HG03521 (cell line): ENCODE results near the gene ADGRL1.
A peak's percentile ranks its signal among the peaks of the same experiment; 100 is the strongest.

ENCODE experiments used
- ATAC-seq: cut with Tn5 transposase; IDR thresholded peaks from one replicate; pipeline ENCODE4 v1.9.1; 2021; ENCODE audit warnings: mild to moderate bottlenecking, moderate library complexity; ENCODE audit not compliant: unreplicated experiment

Gene ADGRL1

DNA sequence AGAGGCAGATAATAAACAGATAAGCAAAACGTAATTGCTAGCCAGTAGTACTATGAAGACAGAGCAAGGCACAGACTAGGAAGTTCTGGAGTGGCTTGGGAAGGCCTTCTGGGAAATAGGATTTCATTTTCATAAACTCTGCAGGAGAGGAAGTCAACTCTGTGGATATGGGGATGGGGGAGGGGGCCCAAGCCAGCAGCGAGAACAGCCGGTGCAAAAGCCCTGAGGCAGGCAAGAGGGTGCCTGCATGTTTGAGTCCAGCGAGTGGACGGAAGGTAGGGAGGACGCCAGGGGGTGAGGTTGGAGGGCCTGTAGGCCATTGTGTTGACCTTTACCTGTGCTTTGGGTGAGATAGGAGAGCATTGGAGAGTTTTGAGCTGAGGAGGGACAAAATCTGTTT is 60.6 kb downstream of the ADGRL1 start:
- no peak for ATAC-seq

- no peak for ATAC-seq
Observed at GRCh38 chr19:14142262-14143190, 63.4 kb downstream of the ADGRL1 start.

- no peak for ATAC-seq
Observed at GRCh38 chr19:14141041-14141440, 64.9 kb downstream of the ADGRL1 start.

GRCh38 chr19:14139944-14140343 is 66.0 kb downstream of the ADGRL1 start:
- no peak for ATAC-seq

DNA sequence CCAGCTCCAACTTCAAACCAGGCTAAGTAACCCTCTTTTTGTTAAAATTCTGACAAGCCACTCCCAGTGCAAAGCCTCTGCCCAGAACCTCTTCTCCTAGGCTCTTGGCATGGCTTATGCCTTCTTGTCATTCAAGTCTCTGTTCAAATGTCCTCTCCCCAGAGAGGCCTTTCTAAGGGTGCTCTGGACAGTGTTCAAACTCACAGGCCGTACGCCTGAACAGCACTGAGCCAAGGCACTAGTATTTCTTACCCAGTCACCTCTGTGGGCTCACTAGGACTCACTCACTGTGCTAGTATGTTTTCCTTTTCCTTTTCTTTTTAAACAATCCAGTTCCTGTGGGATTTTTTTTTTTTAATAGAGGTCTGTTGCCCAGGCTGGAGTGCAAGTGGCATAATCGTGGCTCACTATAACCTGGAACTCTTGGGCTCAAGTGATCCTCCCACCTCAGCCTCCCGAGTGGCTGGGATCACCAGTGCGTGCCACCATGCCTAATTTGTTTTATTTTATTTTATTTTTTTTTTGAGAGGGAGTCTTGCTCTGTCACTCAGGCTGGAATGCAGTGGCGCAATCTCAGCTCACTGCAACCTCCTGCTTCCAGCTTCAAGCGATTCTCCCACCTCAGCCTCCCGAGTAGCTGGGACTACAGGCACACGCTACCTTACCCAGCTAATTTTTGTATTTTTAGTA is 67.2 kb downstream of the ADGRL1 start:
- no peak for ATAC-seq

GRCh38 chr19:14136509-14137281 is 69.3 kb downstream of the ADGRL1 start, which contains the start of gene ASF1B:
Gene ASF1B (minus strand): TSS chr19:14136589. CDS start chr19:14136456, 133 bp downstream.
- peak; percentile 76 for ATAC-seq

DNA sequence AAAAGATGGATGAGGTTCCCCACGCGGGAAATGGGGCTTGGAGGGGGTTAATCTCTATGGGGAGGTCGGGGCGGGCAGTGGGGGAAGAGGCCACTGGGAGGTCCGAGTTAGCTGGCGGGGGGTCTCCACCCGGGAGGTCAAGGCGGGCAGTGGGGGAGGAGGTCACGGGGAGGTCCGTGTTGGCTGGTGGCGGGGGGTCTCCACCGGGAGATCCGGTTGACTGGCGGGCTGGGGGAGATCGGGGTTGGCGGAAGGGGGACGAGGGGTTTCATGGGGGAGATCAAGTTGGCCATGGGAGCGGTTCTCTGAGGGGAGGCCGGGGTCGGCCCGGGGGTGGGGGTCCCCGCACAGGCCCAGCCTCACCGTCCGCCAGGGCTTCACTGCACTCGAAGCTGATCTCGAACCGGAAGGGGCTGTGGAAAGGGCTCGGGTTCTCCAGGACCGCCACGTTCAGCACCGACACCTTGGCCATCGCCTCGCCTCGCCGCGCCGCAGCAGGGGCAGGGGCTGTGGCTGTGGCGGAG is 69.9 kb downstream of the ADGRL1 start:
- ATAC-seq: no peak

DNA sequence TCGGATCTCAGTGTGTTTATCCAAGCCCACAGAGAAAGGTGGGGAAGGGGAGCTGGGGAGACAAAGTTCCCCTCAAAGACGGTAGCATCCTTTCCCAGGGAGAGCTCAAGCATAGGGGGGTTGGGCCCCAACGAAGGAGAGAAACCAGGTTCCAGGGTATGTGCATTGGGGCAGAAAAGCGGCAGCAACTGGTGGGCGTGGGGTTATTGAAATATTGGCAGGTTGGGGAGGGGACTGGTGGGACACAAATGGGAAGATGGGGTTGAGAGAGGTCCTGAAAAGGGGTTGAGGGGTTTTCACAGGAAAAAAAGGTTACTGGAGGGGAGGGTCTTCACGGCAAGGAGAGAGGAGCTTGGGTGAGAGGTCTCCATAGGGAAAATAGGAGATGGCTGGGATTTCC is 70.6 kb downstream of the ADGRL1 start:
- ATAC-seq: no peak

DNA sequence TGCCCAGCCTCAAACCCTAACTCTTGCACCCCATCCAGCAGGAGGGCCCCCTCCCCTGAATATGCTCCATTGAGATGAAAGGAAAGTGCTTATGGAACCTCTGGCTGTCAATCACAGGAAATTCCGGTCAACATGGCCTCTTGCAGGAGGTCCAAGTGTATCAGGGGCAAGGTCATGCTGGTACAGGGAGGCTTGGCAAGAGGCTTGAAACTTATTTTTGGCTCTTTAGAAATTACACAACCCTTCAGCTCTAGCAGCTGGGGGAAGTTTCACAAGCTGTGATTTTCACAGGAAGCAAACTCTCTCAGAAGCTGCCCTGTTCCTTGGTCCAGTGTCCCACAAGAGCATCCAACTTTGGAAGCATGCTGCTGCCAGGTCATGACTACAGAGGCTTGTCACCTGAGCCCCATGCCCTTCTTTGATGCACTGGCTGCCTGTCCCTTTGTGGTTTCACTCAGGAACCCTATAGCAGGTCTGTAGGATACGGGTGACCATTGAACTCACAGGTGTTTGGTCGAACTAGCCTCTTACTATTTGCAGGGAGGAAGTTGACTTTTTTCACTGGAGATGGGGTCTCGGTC is 78.0 kb downstream of the ADGRL1 start:
- no peak for ATAC-seq

- no peak for ATAC-seq
Observed at GRCh38 chr19:14127176-14127575, 78.8 kb downstream of the ADGRL1 start.

DNA sequence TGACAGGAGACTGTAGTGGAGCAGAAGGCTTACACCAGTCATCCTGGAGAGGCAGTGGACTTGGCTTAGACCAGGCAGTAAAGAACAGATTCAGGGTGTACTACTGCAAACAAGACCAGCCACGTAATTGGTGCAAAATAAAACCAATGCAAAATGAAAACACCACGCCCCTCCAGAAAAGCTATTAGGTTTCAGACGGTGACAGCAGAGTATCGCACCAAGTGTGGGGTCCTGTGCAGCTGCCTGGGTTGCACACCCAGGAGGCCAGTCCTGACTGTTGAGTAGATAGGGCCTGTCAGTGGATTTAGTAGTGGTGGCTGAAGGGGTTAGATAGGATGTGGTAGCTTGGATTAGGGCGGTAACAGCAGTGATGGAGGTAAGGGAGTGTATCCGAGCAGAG is 83.0 kb downstream of the ADGRL1 start:
- ATAC-seq: no peak

- no peak for ATAC-seq
Observed at GRCh38 chr19:14120497-14120780, 85.5 kb downstream of the ADGRL1 start.

DNA sequence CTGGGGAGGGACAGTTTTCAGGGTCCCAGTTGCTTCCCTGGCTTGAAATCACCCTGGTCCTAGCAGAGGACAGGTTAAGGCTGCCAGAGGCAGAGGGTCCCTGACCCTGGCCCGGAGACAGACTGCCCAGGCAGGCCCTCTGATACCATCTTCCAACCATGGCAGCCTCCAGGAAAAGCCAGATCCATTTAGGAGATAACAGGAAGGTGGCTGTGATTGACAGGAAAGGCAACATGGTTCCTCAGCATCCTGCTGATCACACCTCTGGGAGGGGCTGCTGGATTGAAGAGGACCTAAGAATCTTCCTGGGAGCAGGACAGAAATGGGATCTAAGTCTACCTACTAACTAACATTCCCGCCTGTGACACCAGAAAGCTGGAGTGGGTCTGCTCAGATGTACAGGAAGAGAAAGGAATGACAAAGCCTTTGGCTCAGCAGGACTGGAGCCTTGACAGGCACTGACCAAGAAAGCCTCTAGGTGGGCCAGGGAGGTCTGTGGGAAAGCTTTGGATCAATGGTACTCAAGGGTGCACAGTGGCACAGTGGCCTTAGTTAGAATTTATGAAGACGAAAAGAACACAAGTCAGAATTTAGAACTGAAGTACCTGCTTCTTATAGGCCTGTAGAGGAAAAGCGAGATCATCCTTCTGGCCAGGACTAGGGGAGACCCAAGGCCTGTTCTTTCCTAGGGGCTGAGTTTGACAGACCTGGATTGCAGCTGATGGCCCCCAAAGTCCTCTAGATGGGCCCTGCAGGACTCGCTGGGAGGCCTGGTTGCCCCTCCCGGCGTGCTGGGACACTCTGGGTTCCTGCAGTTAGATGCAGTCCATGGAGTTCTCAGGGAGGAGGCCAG is 86.1 kb downstream of the ADGRL1 start:
- no peak for ATAC-seq

- no peak for ATAC-seq
Observed at GRCh38 chr19:14119146-14119545, 86.8 kb downstream of the ADGRL1 start.

- ATAC-seq: peak; percentile 0
Observed at GRCh38 chr19:14118165-14119051, 87.6 kb downstream of the ADGRL1 start.

DNA sequence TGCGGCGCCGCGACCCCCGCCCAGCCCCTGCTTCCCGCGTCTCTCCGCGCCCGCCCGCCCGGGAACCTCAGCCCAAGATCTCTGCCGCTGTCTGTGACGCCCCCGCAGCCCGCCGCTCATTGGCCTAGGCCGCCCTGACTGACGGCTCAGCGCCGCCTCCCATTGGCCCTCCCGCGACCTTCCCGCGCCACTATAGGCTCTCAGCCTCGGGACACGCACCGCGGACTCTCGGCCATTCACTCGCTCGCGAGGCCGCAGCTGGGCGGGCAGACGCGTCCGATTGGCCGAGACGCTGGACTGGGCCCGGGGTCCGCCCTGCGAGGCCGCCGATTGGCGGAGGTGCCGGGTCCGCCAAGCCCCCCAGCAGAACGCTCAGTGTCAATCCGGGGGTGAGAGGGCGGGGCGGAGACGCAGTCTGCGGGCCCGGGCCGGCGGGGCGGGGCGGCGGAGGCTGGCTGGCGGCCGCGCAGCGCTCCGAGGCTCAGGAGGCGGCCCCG is 88.3 kb downstream of the ADGRL1 start, which contains the start of gene PRKACA:
TSS of gene PRKACA (minus strand) at position 95 of the 497 bp plus-strand sequence. CDS start 215 bp downstream, outside the sequence.
- ATAC-seq: peak; percentile 84

- peak; percentile 1 for ATAC-seq
Observed at GRCh38 chr19:14116918-14117578, 88.9 kb downstream of the ADGRL1 start.

- no peak for ATAC-seq
Observed at GRCh38 chr19:14116525-14116917, 89.4 kb downstream of the ADGRL1 start.
